NCI-H345 (cell line): ENCODE results near the gene PAH.

Source experiments
- DNase-seq: peaks from one replicate; lab custom pipeline; 2025; lab: John Stamatoyannopoulos, UW

The PAH gene

DNA sequence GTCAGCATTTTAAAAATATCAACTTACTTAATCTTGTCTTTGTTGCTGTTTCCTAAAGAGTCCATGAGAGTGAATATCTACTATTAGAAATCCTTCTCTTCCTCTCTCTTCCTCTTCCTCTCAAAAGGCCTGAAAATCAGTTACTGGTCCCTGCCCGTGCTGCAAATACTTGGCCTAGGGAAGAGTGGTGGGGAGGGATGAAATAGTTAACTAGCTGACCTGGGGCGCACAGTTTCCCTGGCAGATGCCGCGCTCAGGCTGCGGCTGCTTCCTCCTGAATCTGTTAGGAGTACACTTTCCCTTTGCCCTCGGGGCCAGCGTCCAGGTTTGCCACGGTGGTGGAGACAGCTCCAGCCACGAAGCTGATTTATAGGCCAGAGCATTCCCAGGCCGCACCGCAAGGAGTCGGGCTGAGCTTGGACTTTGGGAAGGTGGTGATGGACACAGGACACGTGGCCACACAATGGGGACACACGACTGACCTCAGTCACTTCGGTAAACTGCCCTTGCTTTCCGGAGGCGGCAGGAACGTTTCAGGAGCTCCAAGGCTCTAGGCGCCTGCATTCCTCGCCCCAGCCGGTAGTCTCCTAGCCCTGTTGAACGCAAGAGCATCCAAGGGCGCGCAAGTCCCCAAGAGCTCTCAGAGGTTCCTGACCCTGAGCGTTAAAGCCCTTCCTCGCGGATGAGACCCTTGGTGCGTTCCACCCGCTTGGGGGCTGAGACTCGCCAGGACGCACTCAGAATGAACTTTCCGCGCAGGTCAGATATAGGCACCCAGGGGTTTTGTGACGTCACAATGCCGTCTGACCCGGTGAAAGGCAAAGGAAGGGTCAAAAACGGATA lies 33.3 kb upstream of the PAH start:
- peak; percentile 89 for DNase-seq

DNA sequence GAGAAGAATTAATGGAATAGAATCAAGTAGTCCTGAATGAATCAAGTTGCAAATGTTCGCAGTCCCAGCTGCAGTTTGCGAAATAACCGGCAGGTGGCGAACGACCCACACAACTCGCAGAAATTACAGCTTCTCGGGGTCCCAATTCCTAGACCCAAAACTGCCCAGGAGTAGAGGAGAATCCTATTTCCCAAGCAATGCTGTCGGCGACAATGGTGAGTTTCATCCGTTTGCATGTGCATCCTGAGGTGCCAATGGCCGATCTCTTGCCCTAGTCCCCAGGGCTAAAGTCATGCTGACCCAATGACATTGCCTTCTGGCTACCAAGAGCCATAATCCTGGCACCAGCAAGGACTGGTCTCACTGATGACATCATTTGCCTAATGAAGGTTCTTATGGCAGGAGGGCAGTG lies 31.9 kb upstream of the PAH start:
- peak; percentile 81 for DNase-seq

DNA sequence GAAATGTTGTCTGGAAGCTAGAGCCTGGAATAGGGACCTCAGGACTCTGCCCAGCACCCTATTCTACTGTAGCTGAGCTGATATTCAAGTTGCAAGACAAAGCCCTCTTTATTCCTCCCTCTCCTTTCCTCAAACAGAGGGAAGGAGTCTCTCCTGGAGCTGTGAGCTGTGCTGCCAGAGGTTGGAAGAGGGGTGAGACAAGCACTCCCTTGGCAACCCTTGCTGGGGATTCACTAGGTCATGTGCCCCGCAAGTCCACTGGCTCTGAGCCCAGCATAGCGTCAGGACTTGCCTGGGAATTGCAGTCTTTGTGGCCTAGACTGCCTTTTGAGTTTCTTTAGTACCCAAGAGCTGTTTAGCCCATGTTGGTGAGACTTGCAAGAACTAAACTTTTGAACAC lies 29.0 kb upstream of the PAH start:
- DNase-seq, result no peak

DNA sequence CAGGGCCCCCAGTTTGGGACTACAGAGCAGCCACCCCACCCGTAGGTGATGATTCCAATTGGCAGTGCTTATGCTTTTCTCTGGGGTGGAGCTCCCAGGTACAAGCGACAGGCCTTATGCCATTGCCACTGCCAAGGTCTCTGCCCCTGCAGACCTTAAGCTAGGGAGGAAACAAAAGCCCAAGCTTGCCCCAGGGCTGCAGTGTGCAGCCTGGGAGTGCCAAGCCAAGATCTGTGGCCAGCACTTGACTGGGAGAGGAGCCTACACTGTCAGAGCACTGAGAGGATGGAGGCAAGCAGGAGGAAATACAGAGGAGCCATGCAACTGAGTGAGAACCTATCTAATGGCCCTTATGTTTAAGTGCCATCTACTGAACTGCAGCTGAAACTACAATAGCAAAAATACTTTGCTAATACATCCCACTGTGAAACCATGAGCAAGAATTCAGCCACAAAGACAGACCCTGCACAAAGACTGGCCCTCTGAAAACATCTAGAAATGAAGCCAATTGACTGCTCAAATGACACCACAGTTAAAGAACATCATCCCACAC lies 22.7 kb upstream of the PAH start:
- no peak for DNase-seq

DNA sequence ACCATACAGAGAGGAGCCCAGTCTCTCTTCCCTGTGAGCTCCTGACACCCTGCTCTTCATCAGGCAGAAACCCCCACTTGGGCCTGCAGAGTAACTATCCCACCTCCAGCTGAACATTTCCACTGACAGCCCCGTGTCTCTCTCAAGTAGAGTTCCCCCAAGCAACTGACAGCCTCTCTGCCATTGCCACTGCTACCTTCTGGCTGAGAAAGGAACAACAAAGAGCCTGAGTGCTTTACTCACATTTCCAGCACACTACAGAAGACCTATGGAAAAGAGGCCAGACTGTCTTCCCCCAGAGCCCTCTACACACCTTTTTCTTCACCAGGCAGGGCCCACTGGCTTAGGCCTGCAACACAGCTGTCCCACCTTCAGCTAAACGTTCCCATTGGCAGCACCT lies 22.0 kb upstream of the PAH start:
- DNase-seq, result no peak

DNA sequence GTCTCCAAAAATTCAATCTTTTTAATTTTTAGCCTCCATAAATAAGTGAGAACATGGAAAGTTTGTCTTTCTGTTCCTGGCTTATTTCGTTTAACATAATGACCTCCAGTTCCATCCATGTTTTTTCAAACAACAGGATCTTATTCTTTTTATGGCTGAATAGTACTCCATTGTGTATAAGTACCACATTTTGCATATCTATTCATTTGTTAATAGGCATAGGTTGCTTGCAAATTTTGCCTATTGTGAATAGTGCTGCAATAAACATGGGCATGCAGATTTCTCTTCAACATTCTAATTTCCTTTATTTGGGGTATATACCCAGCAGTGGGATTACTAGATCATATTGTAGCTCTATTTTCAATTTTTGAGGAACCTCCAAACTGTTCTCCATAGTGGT lies 16.1 kb upstream of the PAH start:
- no peak for DNase-seq

DNA sequence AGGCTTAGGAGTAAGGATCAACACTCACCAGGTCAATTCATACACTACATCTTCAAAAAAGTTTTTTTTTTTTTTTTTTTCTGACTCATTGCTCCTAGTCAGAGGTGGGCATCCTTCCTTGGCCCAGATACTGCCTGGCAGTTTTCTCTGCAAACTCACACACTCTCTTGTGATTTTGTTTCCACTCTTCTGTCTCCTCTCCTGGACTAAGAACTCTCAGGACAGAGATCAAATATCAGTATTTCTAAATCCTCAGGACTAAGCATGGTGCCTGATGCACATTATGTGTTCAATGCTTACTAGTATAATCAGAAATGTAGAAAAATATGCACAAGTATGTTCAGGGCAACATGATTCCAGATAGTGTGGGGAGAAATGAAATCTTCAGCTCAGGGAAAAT lies 10.2 kb upstream of the PAH start:
- no peak for DNase-seq

DNA sequence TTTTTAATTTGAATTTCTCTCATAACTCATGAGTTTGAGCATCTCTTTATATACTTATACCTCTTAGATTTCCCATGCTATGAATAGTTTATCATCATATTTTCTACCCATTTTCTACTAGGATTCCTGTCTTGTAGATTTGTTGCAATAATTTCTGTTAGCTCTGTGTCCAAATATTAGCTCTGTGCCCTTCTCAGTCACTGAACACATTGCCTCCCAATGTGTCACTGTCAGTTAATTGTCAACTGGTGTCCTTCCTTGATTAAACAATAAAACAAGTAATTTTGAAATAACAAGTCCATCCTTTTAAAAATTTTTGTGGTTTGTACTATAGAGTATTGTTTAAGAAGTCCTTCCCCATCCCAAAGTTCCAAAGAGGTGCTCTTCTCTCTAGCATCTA lies 4.2 kb upstream of the PAH start:
- DNase-seq, result no peak

DNA sequence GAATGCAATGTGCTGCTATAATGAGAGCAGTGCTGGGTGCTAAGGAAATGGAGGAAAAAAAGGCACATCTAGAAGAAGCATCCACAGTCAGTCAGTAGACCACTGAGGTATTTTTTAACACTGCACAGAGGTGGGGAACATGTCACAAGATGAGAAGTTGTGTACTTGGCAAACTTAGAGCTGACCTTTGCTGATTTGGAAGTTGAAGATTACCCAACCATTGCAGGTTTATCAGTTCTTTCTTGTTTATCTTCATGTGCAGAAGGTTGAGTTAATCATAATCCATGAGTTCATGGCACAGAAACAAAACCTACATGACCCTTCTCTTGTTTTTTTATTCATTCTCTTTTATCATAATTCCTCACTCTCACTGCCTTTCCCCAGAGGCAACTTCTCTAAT lies 3.2 kb upstream of the PAH start:
- DNase-seq, result no peak

DNA sequence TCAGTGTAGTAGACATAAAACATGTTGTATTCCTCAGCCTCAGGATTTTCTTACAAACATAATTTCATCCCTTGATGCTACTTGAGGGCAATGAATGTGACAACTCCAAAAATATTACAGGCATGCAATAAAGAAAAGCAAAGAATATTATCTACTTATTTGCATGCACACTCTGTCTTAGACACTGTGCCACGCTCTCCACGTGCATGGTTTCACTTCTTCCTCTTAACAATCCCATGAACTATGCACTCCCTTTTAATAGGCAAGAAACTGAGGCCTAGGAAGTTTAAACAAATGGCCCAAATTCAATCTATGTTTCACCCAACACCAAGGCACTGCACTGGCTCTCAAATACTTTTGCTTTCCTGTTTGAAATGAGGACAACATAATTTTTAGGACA lies 1.8 kb upstream of the PAH start:
- DNase-seq, result no peak

DNA sequence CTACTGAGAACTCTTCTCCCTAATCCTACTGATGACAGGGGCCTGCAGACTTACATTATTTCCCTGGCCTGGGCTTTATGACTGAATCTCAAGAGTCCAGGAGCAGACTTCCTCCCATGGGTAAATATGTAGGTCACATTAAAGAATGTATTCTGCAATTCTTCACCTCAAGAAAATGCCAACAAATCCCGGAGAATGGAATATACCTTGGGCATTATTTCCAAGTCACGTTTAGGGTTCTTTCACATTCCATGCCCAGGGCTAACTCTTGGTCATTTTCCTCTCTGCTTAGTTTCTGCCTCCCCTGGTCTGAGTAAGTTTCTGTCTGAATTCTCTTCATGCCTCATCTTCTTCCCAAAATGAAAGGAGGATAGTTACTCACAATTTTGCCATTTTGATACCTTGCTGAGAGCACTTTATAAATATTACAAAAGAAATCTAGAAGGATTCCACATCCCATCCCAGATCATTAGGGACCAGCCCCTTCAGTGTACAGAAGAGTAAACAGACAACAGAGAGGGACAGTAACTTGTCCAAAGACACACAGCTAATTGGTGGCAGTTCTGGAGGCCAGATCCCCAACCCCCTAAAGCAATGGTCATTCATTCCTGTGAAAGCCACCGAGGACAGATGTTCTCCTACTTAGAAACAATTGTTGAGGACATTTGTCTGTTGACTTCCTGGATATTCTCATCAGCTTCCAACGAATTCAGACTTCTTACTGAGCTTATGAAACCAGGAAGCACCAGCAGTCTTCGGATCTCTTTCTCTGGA lies 605 bp downstream of the PAH start:
- DNase-seq, result no peak

DNA sequence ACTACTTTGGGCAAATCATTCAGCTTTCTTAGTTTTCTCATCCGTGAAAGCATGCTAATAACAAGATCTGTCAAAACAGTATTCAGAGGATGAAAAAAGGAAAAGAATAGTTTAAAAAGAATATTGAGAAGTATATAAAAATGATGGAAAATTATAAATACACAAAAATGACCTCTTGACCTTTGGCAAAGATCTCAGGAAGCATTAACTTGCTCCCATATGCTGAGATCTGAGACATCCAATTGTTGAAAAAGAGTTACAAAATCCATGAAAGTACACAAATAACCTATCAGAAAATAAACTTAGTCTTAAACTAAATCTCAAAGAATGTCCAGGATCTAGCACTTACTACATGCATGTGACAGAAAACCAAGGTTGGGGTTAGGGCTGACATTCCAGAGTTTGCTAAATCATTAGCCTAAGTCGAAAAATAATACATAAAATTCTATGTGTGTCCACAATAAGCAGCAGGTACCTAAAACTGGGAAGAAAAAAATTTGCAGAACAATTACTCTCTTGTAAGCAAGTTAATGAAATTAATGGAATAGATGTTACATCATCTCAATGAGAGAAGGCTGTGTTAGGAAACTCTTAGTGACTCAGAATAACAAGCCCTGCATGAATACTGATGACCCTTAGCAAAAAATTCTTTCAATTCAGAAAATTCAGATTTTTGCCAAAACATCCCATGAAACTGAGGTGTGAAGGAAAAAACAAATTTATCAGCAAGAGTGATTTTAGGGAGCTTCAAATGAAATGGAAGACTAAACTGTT lies 3.4 kb downstream of the PAH start:
- no peak for DNase-seq

DNA sequence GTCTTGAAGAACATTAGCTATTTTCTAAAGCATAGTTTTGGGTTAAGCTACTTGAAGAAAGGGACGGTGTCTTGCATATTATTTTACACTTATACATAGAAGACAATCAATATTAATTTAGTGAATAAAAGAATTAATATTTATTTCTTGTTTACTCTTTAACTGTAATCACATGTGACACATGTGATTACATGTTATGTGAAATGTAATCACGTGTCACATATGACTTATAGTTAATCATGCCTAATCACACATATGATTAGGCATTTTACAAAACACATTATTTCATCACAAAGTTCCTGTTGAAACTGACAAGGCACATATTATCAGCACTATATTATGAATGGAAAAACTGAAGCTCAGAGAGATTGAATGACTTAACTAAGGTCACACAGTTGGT lies 4.8 kb downstream of the PAH start:
- DNase-seq, result no peak

DNA sequence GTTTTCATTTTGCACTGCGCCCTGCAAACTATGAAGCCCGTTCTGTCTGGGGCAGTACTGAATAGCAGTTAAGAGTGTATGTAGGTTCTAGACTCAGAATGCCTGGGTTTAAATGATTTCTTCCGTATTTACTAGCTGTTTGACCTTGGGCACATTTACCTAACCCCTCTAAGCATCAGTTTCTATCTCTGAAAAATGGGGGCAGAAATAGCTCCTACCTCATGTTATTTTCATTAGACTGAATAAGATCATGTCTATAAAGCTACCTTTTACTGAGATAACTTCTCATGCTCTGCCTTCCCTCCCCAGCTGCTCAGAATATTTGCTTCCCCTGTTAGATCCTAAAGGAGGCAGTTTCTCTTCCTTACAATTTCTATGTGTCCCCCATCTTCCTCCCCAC lies 5.7 kb downstream of the PAH start:
- no peak for DNase-seq

DNA sequence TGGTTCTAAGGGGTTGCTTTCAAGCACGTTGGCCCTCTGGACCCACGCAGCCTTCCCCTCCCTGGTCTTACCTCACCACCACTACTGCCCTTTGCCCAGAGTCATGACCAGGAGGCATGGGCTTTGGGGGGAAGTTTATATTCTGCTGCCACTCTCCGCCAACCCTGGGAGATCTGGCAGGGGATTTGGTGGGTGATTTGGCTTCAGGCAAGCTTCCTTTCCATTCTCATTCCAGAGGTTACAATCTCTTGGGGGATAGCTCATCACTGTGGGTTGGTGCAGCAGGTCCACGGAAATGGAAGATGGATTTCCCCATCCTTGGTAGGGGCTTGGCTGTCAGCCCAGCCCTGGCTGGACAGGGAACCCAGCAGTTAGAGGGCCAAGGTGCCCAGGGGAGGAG lies 6.3 kb downstream of the PAH start:
- no peak for DNase-seq

DNA sequence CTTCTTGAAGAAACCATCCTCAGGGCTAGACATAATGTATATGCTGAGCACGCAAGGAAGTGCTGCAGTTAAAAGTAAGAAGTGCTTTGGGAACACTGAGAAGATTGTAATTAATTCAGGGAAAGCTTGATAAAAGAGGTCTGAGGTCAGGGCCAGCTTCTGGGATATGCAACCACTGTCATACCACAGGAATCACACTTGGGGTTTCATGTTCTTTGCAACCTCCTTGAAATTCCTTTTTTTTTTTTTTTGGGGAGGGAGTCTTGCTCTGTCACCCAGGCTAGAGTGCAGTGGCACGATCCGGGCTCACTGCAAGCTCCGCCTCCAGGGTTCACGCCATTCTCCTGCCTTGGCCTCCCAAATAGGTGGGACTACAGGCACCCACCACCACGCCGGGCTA lies 6.9 kb downstream of the PAH start:
- DNase-seq, result no peak

DNA sequence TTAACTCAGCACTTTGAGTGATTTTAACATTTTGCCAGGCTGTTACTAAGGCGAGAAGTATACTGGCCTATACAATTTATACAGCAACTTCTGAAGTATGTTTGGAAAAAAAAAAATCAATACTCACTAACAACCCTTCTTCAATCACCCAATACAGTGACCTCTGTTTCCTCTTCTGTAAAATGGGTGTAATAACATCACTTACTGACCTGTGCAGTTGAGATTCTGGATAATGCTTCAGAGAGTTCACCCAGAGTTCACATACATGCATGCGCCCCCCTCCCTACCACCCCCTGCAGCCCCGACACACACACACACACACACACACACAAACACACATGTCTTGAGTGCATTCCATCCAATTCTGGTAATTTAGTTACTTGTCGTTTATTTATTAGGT lies 9.1 kb downstream of the PAH start:
- DNase-seq, result no peak

DNA sequence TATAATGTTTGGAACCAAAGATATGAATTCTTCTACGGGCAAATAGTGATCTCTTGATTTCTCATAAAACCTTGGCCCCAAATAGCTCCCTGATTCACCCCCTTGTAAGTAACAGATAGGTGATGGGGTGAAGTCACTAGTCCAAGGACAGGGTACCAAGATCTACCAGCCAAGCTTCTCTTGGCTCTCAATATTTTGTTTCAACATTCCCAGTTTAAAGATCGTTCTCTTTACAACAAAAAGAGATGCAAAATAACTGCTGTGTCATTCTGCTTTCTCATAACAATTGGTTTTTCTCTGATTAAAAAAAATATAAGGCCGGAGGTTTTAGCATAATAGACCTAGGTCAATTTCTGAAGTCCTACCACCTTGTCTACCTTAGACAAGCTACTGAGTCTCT lies 11.8 kb downstream of the PAH start:
- no peak for DNase-seq

DNA sequence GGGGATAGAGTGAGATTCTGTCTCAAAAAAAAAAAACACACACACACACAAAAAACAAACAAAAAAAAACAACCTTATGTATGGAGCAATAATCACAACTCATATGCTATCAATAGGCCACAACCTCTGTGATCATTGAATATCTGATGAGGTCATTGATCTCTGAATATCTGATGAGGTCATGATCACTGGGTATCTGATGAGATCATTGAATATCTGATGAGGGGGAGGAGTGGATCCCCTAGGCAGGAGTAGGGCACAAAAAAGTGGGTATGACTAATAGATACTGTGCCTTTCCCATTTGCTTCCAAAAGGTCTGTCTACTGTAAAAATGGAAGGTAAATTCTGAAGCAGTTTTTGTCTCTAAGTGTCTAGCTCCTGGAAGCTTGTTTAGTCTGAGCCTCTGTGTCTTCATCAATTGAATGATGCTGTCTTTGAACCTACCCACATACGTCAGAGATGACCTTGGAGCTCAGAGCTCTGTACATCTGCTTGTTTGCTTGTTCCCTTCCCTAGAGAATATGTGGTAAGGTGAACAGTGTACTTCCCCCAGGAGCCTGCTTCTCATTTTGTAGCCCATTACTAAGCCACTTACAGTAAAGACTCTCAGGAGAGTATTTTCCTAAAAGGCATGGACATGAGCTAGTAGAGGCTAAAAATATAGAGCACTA lies 13.6 kb downstream of the PAH start:
- no peak for DNase-seq

DNA sequence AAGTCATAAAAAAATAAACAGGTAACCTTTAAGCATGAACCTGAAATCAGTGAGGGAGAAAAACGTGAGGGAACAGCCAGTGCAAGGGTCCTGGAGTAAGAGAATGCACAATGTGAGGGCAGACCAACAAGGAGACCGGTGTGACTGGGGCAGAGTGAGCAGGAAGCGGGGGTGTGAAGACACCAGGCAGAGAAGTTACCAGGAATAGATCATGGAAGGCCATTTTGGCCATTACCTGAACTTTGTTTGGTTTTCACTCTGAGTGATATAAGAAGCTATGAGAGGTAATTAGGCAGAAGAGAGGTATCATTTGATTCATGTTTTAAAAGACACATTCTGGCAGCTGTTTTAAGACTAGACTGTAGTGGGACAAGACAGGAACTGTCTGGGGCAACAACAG lies 15.0 kb downstream of the PAH start:
- DNase-seq, result no peak

DNA sequence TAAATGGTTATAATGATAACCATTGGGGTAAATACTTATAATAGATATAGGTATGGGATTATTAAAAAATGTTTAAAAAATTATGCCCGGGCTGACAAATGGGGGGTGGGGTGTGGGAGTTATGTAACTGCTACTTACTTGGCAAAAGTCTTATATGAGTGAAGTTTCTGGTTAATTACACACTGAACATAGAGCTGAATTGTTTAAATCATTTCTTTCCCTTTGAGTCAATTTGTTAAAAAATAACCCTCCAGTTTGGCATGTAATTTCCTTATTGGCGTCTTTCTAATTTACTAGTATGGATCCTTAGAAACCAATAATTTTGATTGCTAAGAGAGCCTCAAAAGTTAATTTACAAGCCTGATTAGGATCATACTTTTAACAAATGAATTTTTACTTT lies 16.7 kb downstream of the PAH start:
- no peak for DNase-seq

DNA sequence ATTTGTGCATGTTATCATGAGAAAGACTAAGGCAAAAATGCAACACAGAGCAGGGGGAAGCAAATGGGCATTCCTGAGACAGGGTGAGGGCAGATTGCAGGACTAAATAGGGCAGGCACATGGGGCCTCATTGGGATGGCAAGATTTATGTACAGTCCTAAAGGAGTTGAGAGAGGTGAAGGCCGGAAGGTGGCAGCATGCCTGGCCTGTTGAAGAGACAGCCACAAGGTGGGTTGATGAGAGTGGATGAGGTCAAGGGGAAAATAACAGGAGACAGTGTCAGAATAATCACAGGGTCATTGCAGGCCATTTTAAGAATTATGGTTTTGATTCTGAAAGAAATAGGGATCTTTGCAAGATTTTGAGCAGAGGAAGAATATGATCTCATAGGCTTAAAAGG lies 21.0 kb downstream of the PAH start:
- DNase-seq, result no peak
